ENCODE data around the gene GTPBP4.

Gene GTPBP4

GRCh38 chr10:1057106-1057657 lies 68.9 kb downstream of the GTPBP4 start:
- H3K36me3 ChIP-seq (ENCODE audit: low read depth) = peaks cover 33% of the 10 kb centered on the region
- H3K4me1 ChIP-seq (ENCODE audit: insufficient read depth, poor library complexity, severe bottlenecking) = peaks cover 50% of the 10 kb centered on the region
- ATAC-seq (ENCODE audit: low read depth) (peak; percentile 2; the same call in 2 of the 3 replicates), DNase-seq (ENCODE audit: low spot score) (no peak)
- H3K9me3 ChIP-seq (ENCODE audit: severe bottlenecking) = no peaks in the 10 kb centered on the region
- TF ChIP-seq CTCF (IDR thresholded peaks at IDR 0.05; ENCODE audit: poor library complexity, severe bottlenecking) = no peak
- no peaks in the 10 kb centered on the region for H3K27me3 ChIP-seq (ENCODE audit: insufficient read depth, poor library complexity, severe bottlenecking)
- peak overlapping the region; percentile 96 for H3K4me3 ChIP-seq (ENCODE audit: severe bottlenecking)
- H3K27ac ChIP-seq (ENCODE audit: poor library complexity, severe bottlenecking) = peak overlapping the region; percentile 89

- no peak for TF ChIP-seq CTCF (IDR thresholded peaks at IDR 0.05; ENCODE audit: poor library complexity, severe bottlenecking)
- Histone ChIP-seq H3K27ac (ENCODE audit: poor library complexity, severe bottlenecking) (peak overlapping the region; percentile 89), H3K4me3 (ENCODE audit: severe bottlenecking) (no peak overlapping the region), H3K9me3 (ENCODE audit: severe bottlenecking) (no peaks in the 10 kb centered on the region), H3K4me1 (ENCODE audit: insufficient read depth, poor library complexity, severe bottlenecking) (peaks cover 52% of the 10 kb centered on the region), H3K27me3 (ENCODE audit: insufficient read depth, poor library complexity, severe bottlenecking) (no peaks in the 10 kb centered on the region), H3K36me3 (ENCODE audit: low read depth) (peaks cover 30% of the 10 kb centered on the region)
- no peak for DNase-seq (ENCODE audit: low spot score)
- no peak for ATAC-seq (ENCODE audit: low read depth)
Measured at GRCh38 chr10:1058017-1058416, 69.8 kb downstream of the GTPBP4 start.

GRCh38 chr10:1059902-1060301 lies 71.7 kb downstream of the GTPBP4 start:
- DNase-seq (ENCODE audit: low spot score) (no peak), ATAC-seq (ENCODE audit: low read depth) (peak; percentile 43)
- H3K4me1 ChIP-seq (ENCODE audit: insufficient read depth, poor library complexity, severe bottlenecking) = peaks cover 45% of the 10 kb centered on the region
- no peak overlapping the region for H3K4me3 ChIP-seq (ENCODE audit: severe bottlenecking)
- no peak for TF ChIP-seq CTCF (IDR thresholded peaks at IDR 0.05; ENCODE audit: poor library complexity, severe bottlenecking)
- H3K27ac ChIP-seq (ENCODE audit: poor library complexity, severe bottlenecking) = peak overlapping the region; percentile 89
- no peaks in the 10 kb centered on the region for H3K27me3 ChIP-seq (ENCODE audit: insufficient read depth, poor library complexity, severe bottlenecking)
- H3K36me3 ChIP-seq (ENCODE audit: low read depth) = peaks cover 20% of the 10 kb centered on the region
- no peaks in the 10 kb centered on the region for H3K9me3 ChIP-seq (ENCODE audit: severe bottlenecking)

- Histone ChIP-seq H3K27ac (ENCODE audit: poor library complexity, severe bottlenecking) (peak overlapping the region; percentile 89), H3K4me3 (ENCODE audit: severe bottlenecking) (no peak overlapping the region), H3K9me3 (ENCODE audit: severe bottlenecking) (no peaks in the 10 kb centered on the region), H3K36me3 (ENCODE audit: low read depth) (peaks cover 20% of the 10 kb centered on the region), H3K27me3 (ENCODE audit: insufficient read depth, poor library complexity, severe bottlenecking) (no peaks in the 10 kb centered on the region), H3K4me1 (ENCODE audit: insufficient read depth, poor library complexity, severe bottlenecking) (peaks cover 43% of the 10 kb centered on the region)
- TF ChIP-seq CTCF (IDR thresholded peaks at IDR 0.05; ENCODE audit: poor library complexity, severe bottlenecking) = no peak
- peak; percentile 31; the same call in 1 of the 3 replicates for ATAC-seq (ENCODE audit: low read depth)
- no peak for DNase-seq (ENCODE audit: low spot score)
Measured at GRCh38 chr10:1061930-1062774, 73.9 kb downstream of the GTPBP4 start.

Data from RWPE2 (cell line).